CD4-positive, alpha-beta T cell treated with Interleukin-15 for 4 hours (primary cell): ENCODE measurements around the gene PARVA.

Source experiments
- DNase-seq: peaks from one replicate; pipeline ENCODE4 v3.0.0-alpha.2; 2020; ENCODE audit warnings: low spot score

PARVA gene

DNA sequence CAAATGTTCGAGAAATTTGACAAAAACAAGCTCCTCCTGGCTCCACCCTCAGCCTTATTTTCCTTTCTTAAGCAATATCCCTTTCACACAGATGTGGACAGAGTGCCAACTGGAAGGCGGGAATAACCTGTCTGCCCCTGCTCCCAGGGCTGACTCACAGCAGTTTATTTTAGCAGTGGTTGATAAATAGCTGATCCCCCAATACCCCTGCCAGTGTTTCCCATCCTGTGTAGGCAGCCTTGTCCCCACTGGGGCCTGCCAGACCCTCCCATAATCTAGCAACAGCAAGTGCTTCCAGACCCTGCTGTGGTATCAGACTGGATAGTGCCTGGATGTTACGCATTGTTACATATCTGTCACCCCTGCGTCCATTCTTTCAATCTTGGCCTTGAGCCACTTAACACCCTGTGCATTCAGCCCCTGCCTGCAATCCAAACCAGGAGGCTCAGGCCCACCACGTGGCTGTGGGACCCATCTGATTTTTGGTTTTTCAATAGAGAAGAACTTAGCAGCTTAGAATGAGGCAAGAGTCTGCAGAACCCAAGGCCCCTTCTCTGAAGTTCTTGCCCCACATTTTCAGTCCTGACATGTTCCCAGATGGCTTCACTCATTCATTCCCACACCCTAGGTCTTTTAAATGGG lies 53.7 kb downstream of the PARVA start:
- DNase-seq = no peak

GRCh38 chr11:12432507-12432906 lies 55.1 kb downstream of the PARVA start:
- no peak for DNase-seq

GRCh38 chr11:12433121-12433520 lies 55.8 kb downstream of the PARVA start:
- no peak for DNase-seq

- DNase-seq = no peak
Measured at GRCh38 chr11:12433571-12434324, 56.4 kb downstream of the PARVA start.

DNA sequence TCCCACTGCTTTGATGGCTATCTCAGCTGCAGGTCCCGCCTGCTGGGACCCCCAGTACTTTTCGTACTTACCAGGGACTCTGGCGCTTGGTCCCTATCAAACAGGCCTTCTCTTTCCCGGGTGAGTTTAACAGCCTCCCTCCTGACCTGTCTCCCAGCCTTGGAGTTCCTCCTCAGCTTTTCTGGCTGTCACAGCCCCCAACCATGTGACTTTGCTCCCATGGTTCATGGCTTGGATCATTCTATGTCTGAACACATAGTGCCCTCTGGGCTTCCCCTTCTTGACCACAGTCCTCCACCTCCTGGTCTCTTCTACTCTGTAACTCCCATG lies 56.9 kb downstream of the PARVA start:
- no peak for DNase-seq

DNA sequence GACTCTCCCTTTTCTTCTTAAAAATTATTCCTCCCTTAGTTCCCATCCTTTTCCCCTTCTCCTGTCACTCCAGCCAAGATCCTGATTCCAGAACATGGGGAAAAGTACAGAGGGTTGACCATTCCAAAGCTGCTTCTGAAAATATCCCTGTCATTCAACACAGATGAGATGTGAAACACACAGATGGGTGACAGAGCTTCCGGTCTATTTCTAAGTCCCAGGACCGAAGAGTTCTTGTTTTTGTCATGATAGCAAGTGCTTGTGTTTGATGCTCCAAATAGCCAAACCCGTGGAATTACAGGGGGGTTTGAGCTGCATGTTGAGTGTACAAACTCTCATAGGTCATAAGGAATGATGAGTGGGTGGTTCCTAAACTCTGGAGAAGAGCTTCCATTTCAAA lies 57.9 kb downstream of the PARVA start:
- DNase-seq = no peak

DNA sequence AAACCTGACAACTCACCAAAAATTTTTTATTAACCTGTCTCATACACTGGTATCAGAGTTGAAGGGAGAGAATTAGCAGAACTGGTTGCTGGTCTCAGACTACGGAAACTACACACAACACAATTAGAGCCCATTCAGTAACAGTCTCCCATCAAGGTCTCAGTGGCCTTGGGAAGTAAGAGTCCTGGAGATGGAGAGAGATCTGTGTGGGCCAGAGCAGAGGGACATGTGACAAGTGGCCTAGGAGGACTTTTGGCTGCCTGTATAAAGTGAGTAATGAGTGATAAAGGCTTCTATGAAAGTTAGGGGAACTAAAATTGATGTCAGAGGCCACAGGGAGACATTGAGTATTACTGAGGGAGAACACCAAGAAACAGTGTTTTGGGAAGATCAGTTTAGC lies 58.9 kb downstream of the PARVA start:
- no peak for DNase-seq

DNA sequence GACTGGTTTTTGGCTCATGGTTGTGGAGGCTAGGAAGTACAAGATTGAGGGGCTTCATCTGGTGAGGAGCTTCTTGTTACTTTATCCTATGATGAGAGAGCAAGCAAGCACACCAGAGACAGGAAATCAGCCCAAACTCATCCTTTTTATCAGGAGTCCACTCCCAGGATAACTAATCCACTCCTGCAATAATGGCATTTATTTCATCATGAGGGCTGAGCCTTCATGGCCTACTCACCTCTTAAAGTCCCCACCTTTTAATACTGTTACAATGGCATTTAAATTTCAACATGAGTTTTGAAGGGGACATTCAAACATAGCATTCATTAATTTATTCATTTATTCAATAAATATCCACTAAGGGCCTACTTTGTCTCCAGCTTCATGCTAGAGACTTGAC lies 60.9 kb downstream of the PARVA start:
- DNase-seq = no peak

DNA sequence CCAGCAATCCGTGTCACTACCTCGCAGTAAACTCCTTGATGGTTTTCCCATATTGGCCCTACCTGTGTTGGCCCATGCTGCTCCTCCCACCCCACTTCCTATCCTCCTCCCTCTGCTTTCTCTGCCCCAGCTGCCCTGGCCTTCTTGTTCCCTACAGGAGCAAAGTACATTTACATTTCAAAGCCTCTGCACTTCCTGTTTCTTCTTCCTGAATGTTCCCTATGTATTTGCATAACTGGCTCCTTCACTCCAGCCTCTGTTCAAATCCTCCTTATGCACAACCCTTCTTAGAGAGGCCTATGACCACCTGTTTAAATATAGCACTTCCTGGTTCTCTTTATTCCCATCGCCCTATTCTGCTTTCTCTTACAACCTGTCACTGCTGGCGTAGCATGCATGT lies 62.2 kb downstream of the PARVA start:
- DNase-seq = no peak

DNA sequence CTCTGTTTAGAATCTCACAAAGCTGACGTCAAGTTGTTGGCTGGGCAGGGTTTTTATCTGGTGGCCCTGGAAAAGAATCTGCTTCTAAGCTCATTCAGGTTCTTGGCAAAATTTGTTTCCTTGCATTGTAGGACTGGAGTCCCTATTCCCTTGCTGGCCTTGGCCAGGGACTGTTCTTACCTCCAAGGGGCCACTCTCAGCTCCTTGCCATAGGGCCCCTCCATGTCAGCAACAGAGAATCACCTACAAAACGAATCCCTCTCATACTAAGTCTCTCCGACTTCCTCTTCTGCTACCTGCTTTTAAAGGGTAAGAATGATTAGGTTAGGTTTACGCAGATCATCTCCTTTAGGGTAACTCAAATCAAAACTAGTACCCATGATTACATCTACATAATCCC lies 63.2 kb downstream of the PARVA start:
- DNase-seq = no peak

DNA sequence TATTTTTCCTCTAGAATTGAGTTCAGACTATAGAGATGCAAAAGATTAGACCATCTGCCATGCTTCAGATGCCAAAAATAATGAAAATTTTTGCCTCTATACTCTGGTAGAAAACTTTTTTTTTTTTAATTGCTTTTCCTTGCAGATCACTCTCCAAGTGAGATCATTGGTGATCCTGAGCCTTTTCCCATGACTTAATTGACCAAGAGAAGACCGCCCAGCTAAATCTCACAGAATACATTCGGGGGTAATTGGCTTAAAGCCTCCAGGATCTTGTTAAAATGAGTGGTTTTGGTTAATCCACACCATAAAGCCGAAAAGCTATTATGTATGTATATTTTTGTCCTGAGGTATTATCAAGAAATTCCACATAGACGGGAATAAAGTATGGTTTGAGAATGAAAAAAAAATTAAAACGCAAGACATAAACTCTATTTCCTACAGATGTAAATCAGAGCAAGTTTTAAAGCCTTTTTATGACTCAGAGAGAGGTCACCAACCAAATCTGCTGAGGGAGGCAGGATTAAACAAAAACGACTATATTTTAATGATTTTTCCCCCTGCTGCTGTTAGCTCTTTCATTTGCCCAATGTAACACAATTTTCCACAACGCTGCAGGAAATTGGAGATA lies 64.0 kb downstream of the PARVA start:
- DNase-seq = no peak

- DNase-seq = no peak
Measured at GRCh38 chr11:12444601-12445000, 67.2 kb downstream of the PARVA start.

GRCh38 chr11:12445001-12445400 lies 67.6 kb downstream of the PARVA start:
- DNase-seq = no peak

DNA sequence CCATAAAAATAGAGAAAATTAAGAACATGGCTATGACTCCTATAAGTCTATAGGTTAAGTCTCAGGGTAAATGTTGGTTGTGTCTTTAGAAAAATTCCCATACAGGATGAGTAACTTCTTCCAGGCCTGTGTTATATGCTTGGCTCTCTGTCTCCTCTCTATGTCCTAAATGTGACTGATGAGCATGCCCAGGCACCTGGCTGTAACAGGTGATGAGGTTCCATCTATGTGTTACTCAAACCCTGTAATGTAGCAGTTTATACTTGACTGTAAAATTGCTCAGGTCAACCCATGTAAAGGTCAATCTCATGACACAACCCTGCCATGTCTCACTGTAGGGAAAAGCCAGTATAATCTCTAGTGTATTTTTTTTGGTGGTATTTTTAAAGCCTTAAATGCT lies 69.5 kb downstream of the PARVA start:
- no peak for DNase-seq

DNA sequence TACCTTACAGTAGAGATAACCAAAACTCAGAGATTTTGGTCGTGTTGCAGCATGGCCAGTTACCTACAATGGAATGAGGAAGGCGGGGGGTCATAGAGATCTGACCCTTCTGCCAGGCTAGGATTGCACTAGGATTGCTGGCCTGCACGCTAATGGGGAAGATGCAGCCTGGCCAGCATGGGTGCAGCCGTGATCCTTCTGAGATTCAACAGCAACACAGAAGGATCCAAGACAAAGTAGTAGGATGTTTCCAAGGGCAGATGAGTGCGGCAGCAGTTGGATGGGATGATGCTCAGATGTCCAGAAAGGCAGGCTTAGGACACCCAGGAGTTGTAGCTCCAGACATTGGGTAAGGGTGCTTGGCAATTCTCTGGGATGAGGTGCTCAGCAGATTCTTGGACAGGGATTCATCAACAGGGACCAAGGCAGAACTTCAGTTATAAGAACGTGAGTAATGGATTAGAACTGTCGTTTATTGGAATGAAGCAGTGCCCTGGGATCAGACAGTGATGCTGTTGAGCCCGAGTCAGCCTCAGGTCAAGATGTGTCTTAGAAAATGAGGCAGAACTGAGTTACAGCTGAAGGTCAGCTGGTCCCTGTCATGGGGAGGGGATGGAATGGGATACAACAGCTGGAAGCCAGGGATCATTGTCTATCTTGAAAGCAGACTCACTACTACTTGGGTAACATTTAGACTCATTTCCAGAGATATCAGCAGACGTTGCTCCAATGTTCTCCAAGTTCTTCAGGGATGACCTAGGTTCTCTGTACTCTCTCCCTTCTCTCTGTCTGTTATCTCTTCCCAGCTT lies 71.0 kb downstream of the PARVA start:
- DNase-seq = no peak

DNA sequence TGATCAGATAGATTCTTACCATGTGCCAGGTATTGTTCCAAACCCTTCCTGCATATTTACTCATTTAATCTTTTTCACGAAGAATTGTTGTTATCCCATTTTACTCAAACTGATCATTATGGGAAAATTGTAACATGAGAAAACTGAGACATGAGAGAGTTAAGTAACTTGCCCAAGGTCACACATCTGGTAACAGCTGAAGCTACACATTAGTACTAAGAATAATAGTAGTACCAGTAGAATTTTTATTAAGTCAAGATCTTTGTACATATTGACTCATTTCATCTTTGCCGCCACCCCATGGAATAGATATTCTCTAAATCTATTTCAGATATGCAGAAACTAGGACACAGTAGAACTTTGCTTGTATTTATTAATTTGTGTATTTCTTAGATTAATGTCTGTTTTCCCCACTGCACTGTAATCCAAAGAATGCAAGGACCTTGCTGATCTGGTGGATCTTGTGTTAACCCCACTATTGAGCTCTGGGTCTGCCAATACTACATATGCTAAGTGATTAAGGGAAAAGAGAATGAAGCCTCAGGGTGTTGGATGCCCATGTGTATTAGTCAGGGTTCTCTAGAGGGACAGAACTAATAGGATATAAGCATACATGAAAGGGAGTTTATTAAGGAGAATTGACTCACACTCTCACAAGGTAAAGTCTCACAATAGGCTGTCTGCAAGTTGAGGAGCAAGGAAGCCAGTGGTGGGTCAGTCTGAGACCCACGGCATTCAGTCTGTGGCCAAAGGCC lies 72.8 kb downstream of the PARVA start:
- no peak for DNase-seq

- DNase-seq = no peak
Measured at GRCh38 chr11:12451179-12451814, 73.9 kb downstream of the PARVA start.

GRCh38 chr11:12453243-12453642 lies 75.9 kb downstream of the PARVA start:
- no peak for DNase-seq

DNA sequence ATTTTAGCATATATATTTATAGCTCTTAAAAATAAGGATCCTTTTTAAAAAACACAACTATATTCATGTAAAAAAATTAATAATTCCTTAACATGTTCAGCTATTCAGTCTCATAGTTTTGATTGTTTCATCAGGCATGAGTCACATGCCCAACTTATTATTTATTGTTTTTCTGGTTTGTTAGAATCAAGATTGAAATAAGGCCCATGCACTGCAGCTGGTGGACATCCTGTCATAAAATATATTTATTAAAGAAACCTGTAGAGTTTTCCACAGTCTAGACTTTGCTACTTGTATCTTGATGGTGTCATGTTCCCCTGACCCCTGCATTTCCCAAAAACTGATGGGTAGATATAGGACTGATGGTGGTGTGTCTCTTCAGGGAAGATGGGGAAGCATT lies 77.4 kb downstream of the PARVA start:
- no peak for DNase-seq

DNA sequence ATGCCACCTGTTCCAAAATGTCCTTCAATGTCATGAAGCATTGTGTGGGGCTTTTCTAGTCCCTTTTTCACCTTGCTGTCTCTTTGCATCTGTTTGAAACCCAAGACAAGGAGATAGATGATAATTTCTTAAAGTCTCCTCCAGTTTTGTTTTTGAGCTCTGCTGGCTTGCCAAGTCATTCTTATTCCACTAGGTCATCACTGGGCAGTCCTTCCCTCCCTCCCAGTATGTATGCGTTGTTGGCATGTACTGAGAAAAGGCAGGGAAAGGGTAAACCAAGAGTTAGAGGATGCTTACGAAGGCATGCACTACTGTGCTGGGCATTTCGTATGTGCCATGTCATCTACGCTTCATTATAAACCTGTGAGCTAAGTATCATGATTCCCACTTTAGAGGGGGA lies 78.6 kb downstream of the PARVA start:
- DNase-seq = no peak
